ENCODE results near the gene LAMA4. TPM values are rescaled to one million over a fixed set of nuclear protein-coding genes. Genes with fewer than 3 reads are reported as not detected.
"Not testable (repeated sequence)": the region's sequence is repeated elsewhere in the genome, so short reads cannot be mapped to it uniquely, and the experiment has no call there.

LAMA4 gene
- total RNA-seq, 1 donor from 2014 or later: 44.8 TPM

DNA sequence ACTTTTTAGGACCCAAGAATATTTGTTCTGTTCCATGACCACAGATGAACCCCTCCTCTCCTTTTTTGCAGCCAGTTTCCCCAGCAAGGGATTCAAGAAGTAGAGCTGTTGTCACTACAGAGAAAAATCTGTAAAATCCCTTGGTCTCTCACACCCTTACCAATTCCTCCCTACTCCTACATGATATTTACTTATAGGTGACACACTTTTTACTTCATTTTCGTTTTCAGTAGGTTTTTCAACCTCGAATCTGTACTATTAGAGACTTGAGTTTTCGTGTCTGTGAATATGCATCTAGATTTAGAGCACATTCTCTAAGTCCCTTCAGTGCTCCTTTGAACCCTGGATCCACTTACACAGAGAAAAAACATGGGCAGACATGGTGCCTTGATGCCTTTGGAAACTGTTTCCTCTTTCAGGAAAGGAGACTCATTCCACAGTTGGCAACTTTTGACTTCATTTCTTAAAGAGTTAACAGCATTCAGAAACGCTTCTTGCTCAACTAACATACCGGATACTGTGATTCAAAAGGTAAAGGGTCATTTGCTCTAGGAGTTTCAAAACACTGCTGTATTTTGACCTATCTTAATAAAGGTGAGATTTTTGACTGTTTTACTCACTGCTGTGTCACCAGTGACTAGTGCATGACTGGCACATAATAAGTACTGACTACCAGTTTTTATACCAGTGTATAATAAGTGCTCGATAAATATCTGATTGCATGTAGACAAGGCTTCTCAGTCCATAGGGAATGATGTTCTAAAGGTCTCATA lies 50.6 kb downstream of the LAMA4 start:
- no peak for DNase-seq (ENCODE audit: extremely low spot score, unreplicated experiment)
- Mint-ChIP-seq H3K27ac (no peak overlapping the region), H3K27me3 (peaks cover 3% of the 10 kb centered on the region), H3K36me3 (peaks cover 19% of the 10 kb centered on the region), H3K9me3 (peaks cover 9% of the 10 kb centered on the region), H3K4me3 (no peak overlapping the region), H3K4me1 (ENCODE audit: unreplicated experiment) (peaks cover 13% of the 10 kb centered on the region)
- TF ChIP-seq, protein P1, sequence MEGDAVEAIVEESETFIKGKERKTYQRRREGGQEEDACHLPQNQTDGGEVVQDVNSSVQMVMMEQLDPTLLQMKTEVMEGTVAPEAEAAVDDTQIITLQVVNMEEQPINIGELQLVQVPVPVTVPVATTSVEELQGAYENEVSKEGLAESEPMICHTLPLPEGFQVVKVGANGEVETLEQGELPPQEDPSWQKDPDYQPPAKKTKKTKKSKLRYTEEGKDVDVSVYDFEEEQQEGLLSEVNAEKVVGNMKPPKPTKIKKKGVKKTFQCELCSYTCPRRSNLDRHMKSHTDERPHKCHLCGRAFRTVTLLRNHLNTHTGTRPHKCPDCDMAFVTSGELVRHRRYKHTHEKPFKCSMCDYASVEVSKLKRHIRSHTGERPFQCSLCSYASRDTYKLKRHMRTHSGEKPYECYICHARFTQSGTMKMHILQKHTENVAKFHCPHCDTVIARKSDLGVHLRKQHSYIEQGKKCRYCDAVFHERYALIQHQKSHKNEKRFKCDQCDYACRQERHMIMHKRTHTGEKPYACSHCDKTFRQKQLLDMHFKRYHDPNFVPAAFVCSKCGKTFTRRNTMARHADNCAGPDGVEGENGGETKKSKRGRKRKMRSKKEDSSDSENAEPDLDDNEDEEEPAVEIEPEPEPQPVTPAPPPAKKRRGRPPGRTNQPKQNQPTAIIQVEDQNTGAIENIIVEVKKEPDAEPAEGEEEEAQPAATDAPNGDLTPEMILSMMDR (conservative IDR thresholded peaks at IDR 0.05): no peak

DNA sequence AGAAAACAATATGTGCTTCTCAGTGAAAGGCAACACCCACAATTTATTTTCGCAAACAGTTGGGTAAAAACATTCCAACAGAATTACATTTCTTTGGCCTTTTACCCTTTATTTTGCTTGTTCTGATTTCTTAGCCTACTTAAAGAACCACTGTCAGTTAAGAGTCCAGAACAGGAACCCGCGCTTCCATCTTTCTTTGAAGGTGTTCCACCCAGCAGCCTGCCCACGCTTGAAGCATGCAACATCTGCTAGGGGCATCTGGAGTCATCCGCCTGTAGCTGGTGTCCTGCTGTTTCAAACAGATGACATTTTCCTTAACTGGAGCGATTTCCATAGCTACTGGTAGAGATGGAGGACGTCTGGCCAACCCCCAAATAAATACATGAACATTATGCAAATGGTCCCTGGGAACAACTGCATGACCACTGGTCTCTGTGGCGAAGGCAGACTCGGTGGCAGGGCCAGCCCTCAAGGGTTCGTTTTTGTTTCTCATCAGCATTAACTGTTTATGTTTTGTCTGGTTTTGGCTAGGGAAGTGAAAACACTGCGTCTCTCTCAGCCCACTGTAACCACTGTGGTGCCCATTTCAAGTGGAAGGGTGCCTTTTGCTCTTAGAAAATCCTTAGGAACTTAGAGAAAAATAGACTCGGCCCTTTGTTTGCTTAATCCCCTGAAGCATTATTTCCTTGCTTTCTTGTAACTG lies 51.6 kb downstream of the LAMA4 start:
- peaks cover 3% of the 10 kb centered on the region for H3K27me3 Mint-ChIP-seq

DNA sequence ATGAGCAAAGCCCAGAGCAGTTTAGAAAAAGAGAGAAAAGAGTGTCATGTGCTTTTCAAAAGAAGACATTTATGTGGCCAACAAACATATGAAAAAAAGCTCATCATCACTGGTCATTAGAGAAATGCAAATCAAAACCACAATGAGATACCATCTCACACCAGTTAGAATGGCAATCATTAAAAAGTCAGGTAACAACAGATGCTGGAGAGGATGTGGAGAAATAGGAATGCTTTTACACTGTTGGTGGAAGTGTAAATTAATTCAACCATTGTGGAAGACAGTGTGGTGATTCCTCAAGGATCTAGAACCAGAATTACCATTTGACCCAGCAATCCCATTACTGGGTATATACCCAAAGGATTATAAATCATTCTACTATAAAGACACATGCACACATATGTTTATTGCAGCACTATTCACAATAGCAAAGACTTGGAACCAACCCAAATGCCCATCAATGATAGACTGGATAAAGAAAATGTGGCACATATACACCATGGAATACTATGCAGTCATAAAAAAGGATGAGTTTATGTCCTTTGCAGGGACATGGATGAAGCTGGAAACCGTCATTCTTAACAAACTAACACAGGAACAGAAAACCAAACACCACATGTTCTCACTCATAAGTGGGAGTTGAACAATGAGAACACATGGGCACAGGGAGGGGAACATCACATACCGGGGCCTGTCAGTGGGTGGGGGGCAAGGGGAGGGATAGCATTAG lies 54.0 kb downstream of the LAMA4 start:
- not testable (repeated sequence) for DNase-seq (ENCODE audit: extremely low spot score, unreplicated experiment); H3K27ac Mint-ChIP-seq; H3K4me3 Mint-ChIP-seq; H3K27me3 Mint-ChIP-seq; H3K9me3 Mint-ChIP-seq
- peaks cover 15% of the 10 kb centered on the region for H3K4me1 Mint-ChIP-seq (ENCODE audit: unreplicated experiment)
- peaks cover 12% of the 10 kb centered on the region for H3K36me3 Mint-ChIP-seq

More for the DNA sequence above, 51.6 kb downstream of the LAMA4 start:
- Mint-ChIP-seq H3K36me3 (peaks cover 19% of the 10 kb centered on the region), H3K4me3 (no peak overlapping the region), H3K4me1 (ENCODE audit: unreplicated experiment) (peaks cover 15% of the 10 kb centered on the region), H3K9me3 (peaks cover 9% of the 10 kb centered on the region), H3K27ac (no peak overlapping the region)
- no peak for DNase-seq (ENCODE audit: extremely low spot score, unreplicated experiment)
- TF ChIP-seq, protein P1 (conservative IDR thresholded peaks at IDR 0.05): no peak

DNA sequence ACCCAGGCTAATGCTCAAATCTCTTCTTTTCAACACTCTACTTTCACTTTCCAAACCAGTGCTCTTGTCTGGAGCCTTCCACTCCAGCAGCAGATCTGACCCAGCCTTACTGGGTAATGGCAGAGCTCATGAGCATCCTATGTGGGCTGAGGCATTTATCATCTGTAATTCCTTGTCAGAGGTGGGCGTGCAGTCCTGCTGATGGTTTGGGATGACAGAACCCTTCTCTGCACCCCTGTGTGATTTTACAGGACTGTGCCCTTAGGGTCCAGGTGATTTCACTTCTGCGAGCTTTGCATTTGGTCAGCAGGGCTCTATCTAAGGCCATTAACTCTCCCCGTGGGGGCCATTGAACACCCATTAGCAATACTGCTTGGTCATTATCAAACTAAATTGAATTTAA lies 55.4 kb downstream of the LAMA4 start:
- DNase-seq (ENCODE audit: extremely low spot score, unreplicated experiment): no peak
- peaks cover 14% of the 10 kb centered on the region for H3K27me3 Mint-ChIP-seq
- peaks cover 7% of the 10 kb centered on the region for H3K36me3 Mint-ChIP-seq
- no peak overlapping the region for H3K27ac Mint-ChIP-seq
- H3K9me3 Mint-ChIP-seq: peaks cover 4% of the 10 kb centered on the region
- H3K4me1 Mint-ChIP-seq (ENCODE audit: unreplicated experiment): peaks cover 20% of the 10 kb centered on the region
- TF ChIP-seq, protein P1 (conservative IDR thresholded peaks at IDR 0.05): no peak
- H3K4me3 Mint-ChIP-seq: no peak overlapping the region

DNA sequence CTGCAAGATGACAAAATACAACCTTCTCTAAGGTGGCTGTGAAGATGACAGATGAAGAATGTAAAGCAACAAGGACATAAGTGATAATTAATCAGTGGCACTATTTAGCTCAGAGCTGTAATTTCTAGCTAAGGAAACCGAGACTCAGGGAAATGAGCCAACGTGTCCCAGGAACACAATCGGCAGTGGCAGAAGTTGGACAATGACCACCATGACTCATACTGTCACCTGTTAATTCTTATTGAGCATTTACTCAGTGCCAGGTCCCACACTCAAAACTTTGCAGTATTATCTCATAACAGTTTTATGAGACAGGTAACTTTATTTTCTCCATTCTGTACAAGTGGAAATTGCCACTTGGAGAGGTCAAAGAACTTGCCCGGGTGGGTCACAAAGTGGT lies 55.8 kb downstream of the LAMA4 start:
- Mint-ChIP-seq H3K4me3 (no peak overlapping the region), H3K36me3 (peaks cover 4% of the 10 kb centered on the region), H3K4me1 (ENCODE audit: unreplicated experiment) (peaks cover 17% of the 10 kb centered on the region), H3K27ac (no peak overlapping the region), H3K9me3 (peaks cover 4% of the 10 kb centered on the region), H3K27me3 (peaks cover 12% of the 10 kb centered on the region)
- TF ChIP-seq, protein P1 (conservative IDR thresholded peaks at IDR 0.05): no peak
- DNase-seq (ENCODE audit: extremely low spot score, unreplicated experiment): no peak
